ENCODE measurements around the gene ZNF429.
A peak's percentile ranks its signal among the peaks of the same experiment; 100 is the strongest.
"Not testable (repeated sequence)": the region's sequence is repeated elsewhere in the genome, so short reads cannot be mapped to it uniquely, and the experiment has no call there.

Gene ZNF429

GRCh38 chr19:21505459-21506451 is at the start of gene ZNF429:
ZNF429 (plus strand) TSS chr19:21505602; CDS start chr19:21505772, 170 bp downstream.
- peak; percentile 82 for DNase-seq (ENCODE audit: low read depth)

- no peak for DNase-seq (ENCODE audit: low read depth)
Measured at GRCh38 chr19:21460686-21461085, 44.7 kb upstream of the ZNF429 start.

GRCh38 chr19:21462540-21462939 is 42.9 kb upstream of the ZNF429 start:
- no peak for DNase-seq (ENCODE audit: low read depth)

GRCh38 chr19:21463449-21464105 is 41.8 kb upstream of the ZNF429 start:
- no peak for DNase-seq (ENCODE audit: low read depth)

GRCh38 chr19:21466627-21467026 is 38.8 kb upstream of the ZNF429 start:
- DNase-seq (ENCODE audit: low read depth), result no peak

GRCh38 chr19:21468791-21469190 is 36.6 kb upstream of the ZNF429 start:
- no peak for DNase-seq (ENCODE audit: low read depth)

GRCh38 chr19:21472507-21472906 is 32.9 kb upstream of the ZNF429 start:
- no peak for DNase-seq (ENCODE audit: low read depth)

- DNase-seq (ENCODE audit: low read depth), result peak; percentile 37
Measured at GRCh38 chr19:21474671-21475181, 30.7 kb upstream of the ZNF429 start.

GRCh38 chr19:21482361-21482760 is 23.0 kb upstream of the ZNF429 start:
- DNase-seq (ENCODE audit: low read depth), result not testable (repeated sequence)

GRCh38 chr19:21482863-21483276 is 22.5 kb upstream of the ZNF429 start:
- DNase-seq (ENCODE audit: low read depth), result peak; percentile 39

GRCh38 chr19:21483589-21484170 is 21.7 kb upstream of the ZNF429 start:
- DNase-seq (ENCODE audit: low read depth), result no peak

GRCh38 chr19:21484631-21485030 is 20.8 kb upstream of the ZNF429 start:
- no peak for DNase-seq (ENCODE audit: low read depth)

GRCh38 chr19:21485926-21486325 is 19.5 kb upstream of the ZNF429 start:
- DNase-seq (ENCODE audit: low read depth), result no peak

GRCh38 chr19:21487969-21488368 is 17.4 kb upstream of the ZNF429 start:
- DNase-seq (ENCODE audit: low read depth), result no peak

GRCh38 chr19:21491146-21491545 is 14.3 kb upstream of the ZNF429 start:
- DNase-seq (ENCODE audit: low read depth), result no peak

GRCh38 chr19:21492947-21493906 is 12.2 kb upstream of the ZNF429 start:
- DNase-seq (ENCODE audit: low read depth), result no peak

GRCh38 chr19:21496876-21497275 is 8.5 kb upstream of the ZNF429 start:
- no peak for DNase-seq (ENCODE audit: low read depth)

- DNase-seq (ENCODE audit: low read depth), result no peak
Measured at GRCh38 chr19:21498651-21499050, 6.8 kb upstream of the ZNF429 start.

- DNase-seq (ENCODE audit: low read depth), result no peak
Measured at GRCh38 chr19:21508198-21508597, 2.8 kb downstream of the ZNF429 start.

- not testable (repeated sequence) for DNase-seq (ENCODE audit: low read depth)
Measured at GRCh38 chr19:21511058-21511457, 5.7 kb downstream of the ZNF429 start.

GRCh38 chr19:21512609-21513008 is 7.2 kb downstream of the ZNF429 start:
- DNase-seq (ENCODE audit: low read depth), result not testable (repeated sequence)
